Measurements from ENCODE around the gene CEACAM20.

DNA sequence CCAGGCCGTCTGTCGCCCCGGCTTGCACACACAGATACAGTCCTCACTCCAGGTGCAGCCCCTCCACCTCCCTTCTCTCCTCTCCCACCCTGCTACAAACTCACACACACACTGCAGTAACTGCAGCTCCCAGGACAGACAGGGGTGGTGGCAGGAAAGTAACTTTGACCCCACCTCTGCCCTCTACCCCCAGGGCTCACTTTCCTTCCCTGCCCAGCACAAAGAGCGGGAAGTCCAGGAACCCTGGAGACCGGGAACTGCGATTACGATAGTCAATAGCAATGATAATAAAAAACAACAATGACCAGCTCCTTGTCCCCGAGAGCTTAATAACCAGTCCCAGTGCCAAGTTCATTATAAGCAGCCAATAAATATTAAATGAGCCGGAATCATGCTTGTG, at the start of gene CEACAM20:
- no peak for TF ChIP-seq CTBP1 (IDR thresholded peaks at IDR 0.05; ENCODE audit: borderline replicate concordance)
- no peak for TF ChIP-seq SP1 (IDR thresholded peaks at IDR 0.05)
- no peak for TF ChIP-seq TARDBP (IDR thresholded peaks at IDR 0.05)
- TF ChIP-seq, protein P1, sequence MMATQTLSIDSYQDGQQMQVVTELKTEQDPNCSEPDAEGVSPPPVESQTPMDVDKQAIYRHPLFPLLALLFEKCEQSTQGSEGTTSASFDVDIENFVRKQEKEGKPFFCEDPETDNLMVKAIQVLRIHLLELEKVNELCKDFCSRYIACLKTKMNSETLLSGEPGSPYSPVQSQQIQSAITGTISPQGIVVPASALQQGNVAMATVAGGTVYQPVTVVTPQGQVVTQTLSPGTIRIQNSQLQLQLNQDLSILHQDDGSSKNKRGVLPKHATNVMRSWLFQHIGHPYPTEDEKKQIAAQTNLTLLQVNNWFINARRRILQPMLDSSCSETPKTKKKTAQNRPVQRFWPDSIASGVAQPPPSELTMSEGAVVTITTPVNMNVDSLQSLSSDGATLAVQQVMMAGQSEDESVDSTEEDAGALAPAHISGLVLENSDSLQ (IDR thresholded peaks at IDR 0.05): no peak
- no peak for TF ChIP-seq FOXM1 (IDR thresholded peaks at IDR 0.05; ENCODE audit: borderline replicate concordance)
- TF ChIP-seq ZNF384 (IDR thresholded peaks at IDR 0.05): no peak
- no peak for TF ChIP-seq FOXA1 (IDR thresholded peaks at IDR 0.05)
